ENCODE measurements around the gene ARHGEF7. TPM values are rescaled to one million over a fixed set of nuclear protein-coding genes. Genes with fewer than 3 reads are reported as not detected.

Gene ARHGEF7
- total RNA-seq, 3 donors from 2014 or later (not counting 1 experiment from before 2014, with no cell fraction given), result 99.9 to 135 (median 105) TPM

DNA sequence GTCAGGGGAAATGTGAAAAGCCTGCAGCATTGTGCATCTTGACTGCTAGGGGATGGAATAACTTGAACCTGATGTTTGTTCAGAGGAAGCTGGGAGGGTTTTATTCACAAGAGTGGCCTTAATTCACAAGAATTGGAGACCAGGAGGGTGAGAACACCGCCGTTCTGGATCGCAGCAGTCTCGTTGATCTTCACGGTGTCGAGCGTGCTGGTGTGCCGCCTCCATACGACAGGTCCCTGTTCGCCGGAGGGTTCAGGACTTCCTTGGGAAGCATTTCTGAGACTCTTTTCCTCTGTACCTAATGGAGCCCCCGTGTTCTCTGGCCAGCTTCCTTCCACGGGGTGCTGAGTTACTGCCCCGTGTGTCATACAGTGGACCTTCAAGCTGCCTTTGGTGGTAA lies 66.9 kb downstream of the ARHGEF7 start:
- Histone ChIP-seq H3K4me1 (ENCODE audit: control insufficient read depth, insufficient read depth, low read length) (peaks cover 53% of the 10 kb centered on the region), H3K36me3 (ENCODE audit: control insufficient read depth, insufficient read depth, low read length) (peaks cover 2% of the 10 kb centered on the region), H3K4me3 (ENCODE audit: low read length) (no peak overlapping the region), H3K27me3 (ENCODE audit: control insufficient read depth, insufficient read depth, low read length) (no peaks in the 10 kb centered on the region), H3K9me3 (ENCODE audit: control insufficient read depth, insufficient read depth, low read length) (no peaks in the 10 kb centered on the region), H3K27ac (ENCODE audit: low read length) (no peak overlapping the region)
- H3K4me3 Mint-ChIP-seq, result no peak overlapping the region
- no peaks in the 10 kb centered on the region for H3K9me3 Mint-ChIP-seq
- H3K27ac Mint-ChIP-seq, result peak overlapping the region in 1 of 2 donors; percentile 0
- DNase-seq, result no peak
- intact Hi-C loops (cut with micrococcal nuclease), result no loop called here
- 96% methylated on average over 14 of the region's 14 CpGs for WGBS (ENCODE audit: insufficient coverage)
- TF ChIP-seq, protein P1, sequence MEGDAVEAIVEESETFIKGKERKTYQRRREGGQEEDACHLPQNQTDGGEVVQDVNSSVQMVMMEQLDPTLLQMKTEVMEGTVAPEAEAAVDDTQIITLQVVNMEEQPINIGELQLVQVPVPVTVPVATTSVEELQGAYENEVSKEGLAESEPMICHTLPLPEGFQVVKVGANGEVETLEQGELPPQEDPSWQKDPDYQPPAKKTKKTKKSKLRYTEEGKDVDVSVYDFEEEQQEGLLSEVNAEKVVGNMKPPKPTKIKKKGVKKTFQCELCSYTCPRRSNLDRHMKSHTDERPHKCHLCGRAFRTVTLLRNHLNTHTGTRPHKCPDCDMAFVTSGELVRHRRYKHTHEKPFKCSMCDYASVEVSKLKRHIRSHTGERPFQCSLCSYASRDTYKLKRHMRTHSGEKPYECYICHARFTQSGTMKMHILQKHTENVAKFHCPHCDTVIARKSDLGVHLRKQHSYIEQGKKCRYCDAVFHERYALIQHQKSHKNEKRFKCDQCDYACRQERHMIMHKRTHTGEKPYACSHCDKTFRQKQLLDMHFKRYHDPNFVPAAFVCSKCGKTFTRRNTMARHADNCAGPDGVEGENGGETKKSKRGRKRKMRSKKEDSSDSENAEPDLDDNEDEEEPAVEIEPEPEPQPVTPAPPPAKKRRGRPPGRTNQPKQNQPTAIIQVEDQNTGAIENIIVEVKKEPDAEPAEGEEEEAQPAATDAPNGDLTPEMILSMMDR (IDR thresholded peaks at IDR 0.05), result no peak
- no peaks in the 10 kb centered on the region for H3K36me3 Mint-ChIP-seq
- no peak for ATAC-seq
- peaks cover 89 to 93% of the 10 kb centered on the region in 2 donors for H3K4me1 Mint-ChIP-seq
- H3K27me3 Mint-ChIP-seq (ENCODE audit: low read depth in 2 of 2), result no peaks in the 10 kb centered on the region

DNA sequence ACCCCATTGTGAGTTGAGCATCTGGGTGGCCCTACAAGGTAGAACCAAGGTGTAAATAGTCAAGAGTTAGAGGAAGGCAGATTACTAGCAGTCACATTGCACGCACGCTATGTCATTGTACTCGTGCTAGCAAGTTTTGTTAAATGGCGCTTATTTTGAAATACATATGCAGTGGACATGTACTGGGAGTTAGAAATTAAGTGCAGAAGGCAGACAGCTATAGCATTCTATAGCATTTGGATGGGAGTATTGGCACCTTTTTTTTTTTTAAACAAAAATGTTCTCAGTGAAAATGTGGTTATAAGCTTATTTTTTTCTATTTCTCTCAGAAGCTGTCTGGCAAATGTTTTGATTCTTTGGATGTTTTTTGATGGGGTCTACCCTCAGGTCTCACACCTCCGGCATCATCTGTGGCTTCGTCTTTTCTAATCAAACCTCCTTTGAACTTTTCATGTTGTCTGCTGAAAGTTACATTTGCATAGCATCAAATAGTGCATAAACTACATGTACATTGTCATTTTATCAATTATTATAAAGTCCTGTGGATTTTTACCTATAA lies 68.1 kb downstream of the ARHGEF7 start:
- peak overlapping the region; percentile 89 for H3K4me3 Mint-ChIP-seq

DNA sequence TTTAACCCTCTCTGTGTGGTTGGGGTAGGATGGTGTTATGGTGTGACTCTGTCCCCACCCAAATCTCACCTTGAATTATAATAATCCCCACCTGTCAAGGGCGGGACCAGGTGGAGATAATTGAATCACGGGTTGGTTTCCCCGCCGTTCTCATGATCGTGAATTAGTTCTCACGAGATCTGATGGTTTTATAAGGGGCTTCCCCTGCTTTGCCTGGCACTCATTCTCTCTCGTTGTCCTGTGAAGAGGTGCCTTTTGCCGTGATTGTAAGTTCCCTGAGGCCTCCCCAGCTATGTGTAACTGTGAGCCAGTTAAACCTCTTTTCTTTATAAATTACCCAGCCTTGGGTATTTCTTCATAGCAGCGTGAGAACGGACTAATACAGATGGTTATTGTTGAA lies 68.8 kb downstream of the ARHGEF7 start:
- TF ChIP-seq, protein P1 (IDR thresholded peaks at IDR 0.05), result no peak
- Histone ChIP-seq H3K36me3 (ENCODE audit: control insufficient read depth, insufficient read depth, low read length) (peaks cover 2% of the 10 kb centered on the region), H3K4me3 (ENCODE audit: low read length) (no peak overlapping the region), H3K4me1 (ENCODE audit: control insufficient read depth, insufficient read depth, low read length) (peaks cover 59% of the 10 kb centered on the region), H3K27me3 (ENCODE audit: control insufficient read depth, insufficient read depth, low read length) (no peaks in the 10 kb centered on the region), H3K9me3 (ENCODE audit: control insufficient read depth, insufficient read depth, low read length) (no peaks in the 10 kb centered on the region), H3K27ac (ENCODE audit: low read length) (peak overlapping the region; percentile 60)
- Mint-ChIP-seq H3K27ac (peak overlapping the region; percentile 89), H3K9me3 (no peaks in the 10 kb centered on the region), H3K36me3 (no peaks in the 10 kb centered on the region), H3K4me1 (peaks cover 92 to 95% of the 10 kb centered on the region in 2 donors), H3K27me3 (ENCODE audit: low read depth in 2 of 2) (no peaks in the 10 kb centered on the region), H3K4me3 (peak overlapping the region; percentile 89)
- ATAC-seq (peak in 1 of 3 donors; percentile 17), DNase-seq (peak in 1 of 2 donors; percentile 55)
- intact Hi-C loops (cut with micrococcal nuclease), result no loop called here
- 56% methylated on average over 10 of the region's 10 CpGs for WGBS (ENCODE audit: insufficient coverage)

More for the DNA sequence above, 68.1 kb downstream of the ARHGEF7 start:
- Histone ChIP-seq H3K27ac (ENCODE audit: low read length) (no peak overlapping the region), H3K9me3 (ENCODE audit: control insufficient read depth, insufficient read depth, low read length) (no peaks in the 10 kb centered on the region), H3K36me3 (ENCODE audit: control insufficient read depth, insufficient read depth, low read length) (peaks cover 2% of the 10 kb centered on the region), H3K4me3 (ENCODE audit: low read length) (no peak overlapping the region), H3K27me3 (ENCODE audit: control insufficient read depth, insufficient read depth, low read length) (no peaks in the 10 kb centered on the region), H3K4me1 (ENCODE audit: control insufficient read depth, insufficient read depth, low read length) (peaks cover 52% of the 10 kb centered on the region)
- Mint-ChIP-seq H3K9me3 (no peaks in the 10 kb centered on the region), H3K27me3 (ENCODE audit: low read depth in 2 of 2) (no peaks in the 10 kb centered on the region), H3K4me1 (peaks cover 89 to 93% of the 10 kb centered on the region in 2 donors), H3K27ac (peak overlapping the region in 1 of 2 donors; percentile 89), H3K36me3 (no peaks in the 10 kb centered on the region)
- WGBS (ENCODE audit: insufficient coverage), result 73% methylated on average over 6 of the region's 6 CpGs
- intact Hi-C loops (cut with micrococcal nuclease), result no loop called here
- ATAC-seq, result peak in 2 of 3 donors; percentile 8 to 32
- TF ChIP-seq, protein P1 (IDR thresholded peaks at IDR 0.05), result no peak
- DNase-seq, result peak in 1 of 2 donors; percentile 68

Data from natural killer cell (primary cell).